Gastrocnemius medialis (tissue), 4 donors: ENCODE data around the gene SGK1. TPM values are rescaled to one million over a fixed set of nuclear protein-coding genes. Genes with fewer than 3 reads are reported as not detected.

ENCODE experiments used
- ATAC-seq, 2 donors: fragments of 150-250 bp; one replicate each; pipeline ENCODE4 v1.9.1; 2016
- DNase-seq, 2 donors: peaks; one replicate each; pipeline ENCODE4 v3.0.0-alpha.2; 2019
- H3K27ac ChIP-seq, 4 donors: fragments of 200-600 bp; sonication (generic); 1 replicate in 1 of 4; 2 replicates in 3 of 4; pipeline ENCODE4 v1.5.1; 2016 to 2018; ENCODE audit warnings: mild to moderate bottlenecking in 2 of 4, moderate library complexity in 1 of 4
- H3K27me3 ChIP-seq, 3 donors: fragments of 200-600 bp; sonication (generic) in 2 of 3; 1 replicate in 1 of 3; 2 replicates in 2 of 3; pipeline versions ENCODE4 v1.5.1 to v1.6.0; 2016 to 2019; ENCODE audit warnings: mild to moderate bottlenecking in 1 of 3, moderate library complexity in 1 of 3
- H3K36me3 ChIP-seq, 2 donors: fragments of 200-600 bp; sonication (generic) in 1 of 2; one replicate each; pipeline ENCODE4 v1.5.1; 2017 to 2018
- H3K4me1 ChIP-seq, 2 donors: fragments of 200-600 bp; sonication (generic) in 1 of 2; one replicate each; pipeline ENCODE4 v1.5.1; 2016 to 2017; ENCODE audit warnings: mild to moderate bottlenecking in 2 of 2
- H3K4me3 ChIP-seq, 4 donors: fragments of 200-600 bp; sonication (generic) in 3 of 4; 1 replicate in 1 of 4; 2 replicates in 3 of 4; pipeline ENCODE4 v1.5.1; 2016 to 2019; ENCODE audit warnings: mild to moderate bottlenecking in 2 of 4
- H3K9me3 ChIP-seq, 3 donors: fragments of 200-600 bp; sonication (generic) in 2 of 3; 1 replicate in 1 of 3; 2 replicates in 2 of 3; pipeline ENCODE4 v1.5.1; 2016 to 2019
- POLR2A ChIP-seq, 2 donors: fragments of 450-650 bp; IDR thresholded peaks; one replicate each; pipeline ENCODE4 v1.6.1; 2017; ENCODE audit warnings: antibody characterized with exemption in 2 of 2, mild to moderate bottlenecking in 2 of 2, moderate library complexity in 2 of 2
- in situ Hi-C, 4 donors: fragments of 200-750 bp; cut with MboI; loops; one replicate each; pipeline versions ENCODE4 v1.15.0 to v1.8.0; 2017; ENCODE audit warnings: low sequenced_read_pairs in 4 of 4
- intact Hi-C: fragments of 100-400 bp; cut with DNase I; formaldehyde crosslinking; loops from one replicate; pipeline ENCODE4 v1.15.1; 2023; ENCODE audit warnings: low total_unique reads
- total RNA-seq, 4 donors: library from RNA; depleted of rRNA; stranded (reverse); fragments of >200 nt; gene quantifications; one replicate each; pipeline versions ENCODE4 v1.1.0 to v1.2.3, GENCODE V29; 2016
- TF ChIP-seq, protein P1 (sequence below), 5 experiments: fragments of 450-650 bp in 3 of 5; fragments of 200-600 bp in 2 of 5; sonication (generic) in 2 of 5; IDR thresholded peaks in 4 of 5; conservative IDR thresholded peaks in 1 of 5; 1 replicate in 4 of 5; 2 replicates in 1 of 5; pipeline ENCODE4 v1.5.1; 2016 to 2019; ENCODE audit warnings: antibody characterized with exemption in 5 of 5, mild to moderate bottlenecking in 3 of 5, moderate library complexity in 3 of 5

SGK1 gene
- total RNA-seq, 4 donors from 2014 or later, result 43.7 to 100 (median 56.2) TPM

GRCh38 chr6:134288538-134289203 is 29.2 kb downstream of the SGK1 start:
- in situ Hi-C loops (no loop called here), intact Hi-C loops (no loop called here)
- H3K4me1 ChIP-seq, result peaks cover 0 to 5% of the 10 kb centered on the region in 2 donors
- H3K4me3 ChIP-seq, result no peak overlapping the region
- no peak for DNase-seq
- ATAC-seq, result no peak
- no peaks in the 10 kb centered on the region for H3K36me3 ChIP-seq
- no peaks in the 10 kb centered on the region for H3K9me3 ChIP-seq
- H3K27ac ChIP-seq, result no peak overlapping the region
- H3K27me3 ChIP-seq, result no peaks in the 10 kb centered on the region
- TF ChIP-seq, protein P1, sequence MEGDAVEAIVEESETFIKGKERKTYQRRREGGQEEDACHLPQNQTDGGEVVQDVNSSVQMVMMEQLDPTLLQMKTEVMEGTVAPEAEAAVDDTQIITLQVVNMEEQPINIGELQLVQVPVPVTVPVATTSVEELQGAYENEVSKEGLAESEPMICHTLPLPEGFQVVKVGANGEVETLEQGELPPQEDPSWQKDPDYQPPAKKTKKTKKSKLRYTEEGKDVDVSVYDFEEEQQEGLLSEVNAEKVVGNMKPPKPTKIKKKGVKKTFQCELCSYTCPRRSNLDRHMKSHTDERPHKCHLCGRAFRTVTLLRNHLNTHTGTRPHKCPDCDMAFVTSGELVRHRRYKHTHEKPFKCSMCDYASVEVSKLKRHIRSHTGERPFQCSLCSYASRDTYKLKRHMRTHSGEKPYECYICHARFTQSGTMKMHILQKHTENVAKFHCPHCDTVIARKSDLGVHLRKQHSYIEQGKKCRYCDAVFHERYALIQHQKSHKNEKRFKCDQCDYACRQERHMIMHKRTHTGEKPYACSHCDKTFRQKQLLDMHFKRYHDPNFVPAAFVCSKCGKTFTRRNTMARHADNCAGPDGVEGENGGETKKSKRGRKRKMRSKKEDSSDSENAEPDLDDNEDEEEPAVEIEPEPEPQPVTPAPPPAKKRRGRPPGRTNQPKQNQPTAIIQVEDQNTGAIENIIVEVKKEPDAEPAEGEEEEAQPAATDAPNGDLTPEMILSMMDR (IDR thresholded peaks at IDR 0.05 in 4 of 5, conservative IDR thresholded peaks at IDR 0.05 in 1 of 5), result no peak
- no peak for TF ChIP-seq POLR2A (IDR thresholded peaks at IDR 0.05)

- Histone ChIP-seq H3K36me3 (no peaks in the 10 kb centered on the region), H3K9me3 (no peaks in the 10 kb centered on the region), H3K27ac (no peak overlapping the region), H3K4me1 (peaks cover 0 to 5% of the 10 kb centered on the region in 2 donors), H3K4me3 (no peak overlapping the region), H3K27me3 (no peaks in the 10 kb centered on the region)
- ATAC-seq (no peak), DNase-seq (no peak)
- TF ChIP-seq POLR2A (IDR thresholded peaks at IDR 0.05), result no peak
- TF ChIP-seq, protein P1 (IDR thresholded peaks at IDR 0.05 in 4 of 5, conservative IDR thresholded peaks at IDR 0.05 in 1 of 5), result no peak
- in situ Hi-C loops, result no loop called here
- intact Hi-C loops, result no loop called here
Measured at GRCh38 chr6:134287859-134288537, 29.9 kb downstream of the SGK1 start.

DNA sequence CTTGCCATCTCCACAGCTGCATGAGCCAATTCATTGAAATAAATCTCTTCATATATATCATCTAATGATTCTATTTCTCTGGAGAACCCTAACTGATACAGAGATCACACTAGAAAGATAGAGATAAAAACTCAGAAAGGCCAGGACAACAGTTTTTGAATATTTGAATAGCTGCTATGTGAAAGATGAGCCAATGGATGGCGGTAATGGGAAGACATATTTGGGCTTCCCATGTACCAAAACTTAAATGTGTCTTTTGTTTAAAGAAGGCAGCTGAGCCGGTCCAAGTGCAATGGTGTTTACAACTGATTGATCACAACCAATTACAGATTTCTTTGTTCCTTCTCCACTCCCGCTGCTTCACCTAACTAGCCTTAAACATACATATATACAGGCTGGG is 35.1 kb downstream of the SGK1 start:
- no peak for DNase-seq
- Histone ChIP-seq H3K27me3 (no peaks in the 10 kb centered on the region), H3K36me3 (no peaks in the 10 kb centered on the region), H3K27ac (no peak overlapping the region), H3K9me3 (no peaks in the 10 kb centered on the region), H3K4me3 (no peak overlapping the region), H3K4me1 (peaks cover 0 to 2% of the 10 kb centered on the region in 2 donors)
- in situ Hi-C loops, result no loop called here
- TF ChIP-seq, protein P1 (IDR thresholded peaks at IDR 0.05 in 4 of 5, conservative IDR thresholded peaks at IDR 0.05 in 1 of 5), result no peak
- no peak for TF ChIP-seq POLR2A (IDR thresholded peaks at IDR 0.05)
- intact Hi-C loops, result no loop called here
- no peak for ATAC-seq

DNA sequence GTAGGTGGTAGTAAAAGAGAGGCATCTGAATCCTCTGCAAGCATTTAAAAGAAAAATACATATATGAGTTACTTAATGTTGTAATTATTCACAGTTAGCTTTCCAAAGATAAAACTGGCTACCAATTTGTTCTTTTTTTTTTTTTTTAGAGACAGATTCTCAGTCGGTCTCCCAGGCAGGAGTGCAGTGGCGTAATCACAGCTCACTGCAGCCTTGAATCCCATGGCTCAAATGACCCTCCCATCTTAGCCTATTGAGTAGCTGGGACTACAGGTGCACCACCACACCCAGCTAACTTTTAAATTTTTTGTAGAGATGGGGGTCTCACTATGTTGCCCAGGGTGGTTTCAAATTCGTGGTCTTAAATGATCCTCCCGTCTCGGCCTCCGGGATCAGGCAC is 36.5 kb downstream of the SGK1 start:
- DNase-seq (no peak), ATAC-seq (no peak)
- in situ Hi-C loops, result no loop called here
- TF ChIP-seq POLR2A (IDR thresholded peaks at IDR 0.05), result no peak
- TF ChIP-seq, protein P1 (IDR thresholded peaks at IDR 0.05 in 4 of 5, conservative IDR thresholded peaks at IDR 0.05 in 1 of 5), result no peak
- Histone ChIP-seq H3K4me1 (no peaks in the 10 kb centered on the region), H3K27me3 (no peaks in the 10 kb centered on the region), H3K4me3 (no peak overlapping the region), H3K27ac (no peak overlapping the region), H3K9me3 (no peaks in the 10 kb centered on the region), H3K36me3 (no peaks in the 10 kb centered on the region)
- intact Hi-C loops, result no loop called here
